Ramos (cell line): ENCODE measurements around the gene DCLRE1B.

ENCODE experiments used
- in situ Hi-C: fragments of 300-500 bp; cut with MboI; formaldehyde crosslinking; loops from one replicate; pipeline ENCODE4 v1.14.3; 2022; ENCODE audit warnings: low sequenced_read_pairs; ENCODE audit not compliant: unreplicated experiment

The DCLRE1B gene

DNA sequence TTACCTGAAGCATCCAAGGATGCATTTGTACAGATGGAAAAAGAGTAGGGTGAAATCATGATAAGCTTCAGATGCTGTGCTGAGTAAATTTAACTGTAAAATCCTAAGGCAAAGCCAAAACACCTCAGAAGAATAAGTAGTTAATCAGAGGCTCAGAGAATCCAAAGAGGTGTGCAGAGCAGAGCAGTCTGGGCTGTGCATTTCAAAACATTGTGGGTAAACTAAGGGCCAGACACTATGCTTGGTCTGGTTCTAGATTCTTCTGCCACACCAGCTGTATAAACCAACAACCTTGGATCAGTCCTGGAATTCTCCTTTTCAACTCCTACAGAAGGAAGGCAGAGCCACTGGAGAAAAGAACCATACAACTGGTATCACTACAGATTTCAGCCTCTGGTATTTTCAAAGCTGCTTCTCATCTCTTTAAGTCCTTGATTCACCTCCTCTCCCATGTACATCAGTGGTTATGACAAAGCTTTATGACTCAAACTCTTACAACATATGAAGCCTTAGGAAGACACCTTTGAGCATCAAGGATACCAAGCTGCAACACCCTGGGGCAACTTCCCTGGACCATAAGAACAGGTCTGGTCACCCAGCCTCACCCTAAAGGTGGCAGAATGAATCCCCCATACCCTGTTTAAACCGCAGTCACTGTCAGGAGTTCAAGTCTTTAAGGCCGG is 12.4 kb downstream of the DCLRE1B start:
- in situ Hi-C loops: no loop called here

DNA sequence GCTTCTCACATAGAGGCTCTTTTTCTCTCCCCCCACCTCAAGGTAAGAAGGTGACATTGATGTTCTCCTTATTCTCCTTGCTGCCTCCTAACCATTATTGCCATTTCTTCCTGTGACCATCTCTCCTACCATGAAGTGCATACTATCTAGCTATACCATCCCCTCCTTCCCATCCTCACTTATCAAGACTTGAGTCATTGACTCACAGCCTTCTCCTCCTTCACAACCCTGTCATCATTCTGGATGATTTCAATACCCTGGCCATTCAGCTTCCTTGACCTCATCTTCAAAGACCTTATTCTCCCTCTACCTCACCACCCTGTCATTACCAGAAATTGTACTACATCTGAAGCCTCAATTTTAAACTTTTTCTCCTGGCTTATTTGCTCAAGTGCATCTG is 13.1 kb downstream of the DCLRE1B start:
- in situ Hi-C loops: no loop called here

DNA sequence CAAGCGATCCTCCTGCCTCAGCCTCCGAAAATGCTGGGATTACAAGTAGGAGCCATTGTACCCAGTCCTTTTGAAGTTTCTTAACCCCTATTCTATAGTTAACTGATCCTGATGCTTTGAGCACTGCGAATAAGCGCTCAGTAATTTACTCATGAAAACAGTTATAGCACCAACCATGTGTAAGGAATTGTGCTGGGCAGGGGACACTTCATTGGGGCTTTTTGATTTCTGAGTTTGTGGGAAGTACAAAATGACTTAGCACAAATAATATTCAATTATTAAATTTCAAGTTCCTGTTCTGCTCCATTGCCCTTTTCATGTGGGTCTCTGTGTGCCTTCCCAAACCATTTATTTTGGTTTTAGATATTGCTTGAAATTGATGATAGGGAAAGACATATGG is 17.8 kb downstream of the DCLRE1B start:
- in situ Hi-C loops: no loop called here

GRCh38 chr1:113924473-113924872 is 19.3 kb downstream of the DCLRE1B start:
- in situ Hi-C loops: no loop called here

- in situ Hi-C loops: no loop called here
These were observed 23.2 kb downstream of the DCLRE1B start for GRCh38 chr1:113928187-113928930.

DNA sequence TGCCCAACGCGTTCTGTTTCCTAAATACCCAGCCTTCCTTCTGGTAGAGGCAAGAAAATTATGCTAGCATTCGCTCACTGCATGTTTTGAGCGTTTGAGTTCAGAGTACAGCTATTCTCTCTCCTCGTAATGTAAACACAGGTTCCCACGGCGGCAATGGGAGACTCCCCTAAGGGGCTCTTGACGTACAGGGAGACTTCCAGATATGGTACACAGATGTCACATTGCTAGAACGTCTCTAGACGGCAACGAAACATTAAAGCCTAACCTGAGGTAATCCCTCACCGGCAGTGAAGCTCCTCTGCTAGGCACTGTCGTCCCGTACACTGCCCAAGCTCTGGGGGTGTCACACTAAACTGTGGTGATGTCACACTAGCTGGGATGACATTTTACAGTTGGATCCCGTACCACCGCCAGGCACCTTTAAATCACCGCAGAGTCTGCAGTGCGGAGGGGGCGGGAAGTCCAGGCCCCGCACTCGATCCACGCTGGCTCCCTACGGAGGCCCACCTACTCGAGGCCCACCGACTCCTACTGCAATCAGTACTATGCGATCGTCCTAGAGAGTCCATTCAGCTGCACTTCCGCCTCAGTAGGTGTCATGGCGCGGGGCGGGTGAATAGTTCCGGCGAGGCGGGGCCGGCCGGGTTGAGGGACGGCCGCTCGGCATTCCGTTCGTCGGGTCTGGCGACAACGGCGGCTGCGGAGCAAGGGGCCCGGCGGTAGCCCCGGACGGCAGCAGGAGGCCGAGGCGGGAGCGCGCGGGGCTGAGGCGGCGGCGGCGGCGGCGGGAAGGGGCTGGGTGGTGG is 24.0 kb downstream of the DCLRE1B start, which contains the start of gene HIPK1:
TSS of gene HIPK1 (plus strand) at position 384 of the 809 bp plus-strand sequence.
- in situ Hi-C loops: no loop called here

- in situ Hi-C loops: no loop called here
These were observed 24.8 kb downstream of the DCLRE1B start for GRCh38 chr1:113929750-113930498.

- in situ Hi-C loops: no loop called here
These were observed 25.5 kb downstream of the DCLRE1B start for GRCh38 chr1:113930499-113931161.

GRCh38 chr1:113931451-113931851 is 26.3 kb downstream of the DCLRE1B start:
- in situ Hi-C loops: no loop called here

DNA sequence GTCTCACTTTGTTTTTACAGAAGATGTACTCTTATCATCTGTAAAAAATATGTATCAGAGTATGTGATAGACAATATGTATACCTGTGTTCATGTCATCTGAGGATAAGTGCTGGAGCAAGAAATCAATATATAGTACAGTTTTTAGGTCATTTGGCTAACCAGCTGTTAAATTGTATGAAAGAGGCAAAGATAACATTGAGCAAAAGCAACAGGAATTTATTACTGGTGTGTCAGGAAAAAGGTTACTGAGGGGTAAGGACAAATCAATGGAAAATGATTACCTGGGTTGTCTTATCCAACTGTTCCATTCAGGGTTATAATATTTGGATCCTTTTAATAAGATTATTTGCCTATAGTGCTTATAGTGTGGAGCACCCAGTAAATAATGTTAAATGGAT is 28.9 kb downstream of the DCLRE1B start:
- in situ Hi-C loops: no loop called here

DNA sequence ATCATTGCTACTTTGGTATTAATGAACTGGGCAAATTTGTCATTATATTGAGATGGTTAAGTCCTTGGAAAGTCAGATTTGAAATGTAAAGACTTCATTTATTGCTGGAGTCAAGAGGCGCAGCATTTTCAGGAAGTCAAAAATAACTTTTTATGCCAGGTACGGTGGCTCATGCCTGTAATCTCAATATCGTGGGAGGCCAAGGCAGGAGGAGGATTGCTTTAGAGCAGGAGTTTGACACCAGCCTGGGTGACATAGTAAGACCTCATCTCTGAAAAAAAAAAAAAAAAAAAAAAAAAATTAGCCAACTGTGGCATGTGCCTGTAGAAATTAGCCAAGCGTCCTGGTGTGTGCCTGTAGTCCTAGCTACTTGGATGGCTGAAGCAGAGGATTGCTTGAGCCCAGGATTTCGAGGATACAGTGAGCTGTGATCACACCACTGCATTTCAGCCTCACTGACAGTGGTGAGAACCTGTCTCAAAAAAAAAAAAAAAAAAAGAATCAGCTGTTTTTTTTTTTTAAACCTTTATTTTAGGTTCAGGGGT is 29.5 kb downstream of the DCLRE1B start:
- in situ Hi-C loops: no loop called here

GRCh38 chr1:113935176-113935575 is 30.1 kb downstream of the DCLRE1B start:
- in situ Hi-C loops: no loop called here

DNA sequence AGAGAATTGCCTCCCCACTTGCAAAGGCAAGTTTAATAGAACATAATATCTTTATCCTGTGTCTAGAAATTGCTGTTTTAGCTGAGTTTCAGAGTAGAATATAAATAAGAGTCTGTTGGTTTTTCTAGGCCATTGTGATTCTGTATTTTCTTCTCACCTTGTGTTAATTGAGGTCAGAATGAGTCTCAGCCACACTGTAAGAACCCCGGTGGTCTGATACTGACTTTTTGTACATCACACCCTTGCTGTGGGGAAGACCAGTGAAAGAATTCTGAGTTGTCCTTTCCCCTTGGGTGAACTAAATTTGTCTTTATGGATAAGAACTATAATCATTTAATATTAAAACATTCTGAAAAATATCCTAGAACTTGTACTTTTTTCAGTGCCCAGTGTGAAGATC is 30.8 kb downstream of the DCLRE1B start:
- in situ Hi-C loops: no loop called here

- in situ Hi-C loops: no loop called here
These were observed 32.0 kb downstream of the DCLRE1B start for GRCh38 chr1:113937146-113937545.

DNA sequence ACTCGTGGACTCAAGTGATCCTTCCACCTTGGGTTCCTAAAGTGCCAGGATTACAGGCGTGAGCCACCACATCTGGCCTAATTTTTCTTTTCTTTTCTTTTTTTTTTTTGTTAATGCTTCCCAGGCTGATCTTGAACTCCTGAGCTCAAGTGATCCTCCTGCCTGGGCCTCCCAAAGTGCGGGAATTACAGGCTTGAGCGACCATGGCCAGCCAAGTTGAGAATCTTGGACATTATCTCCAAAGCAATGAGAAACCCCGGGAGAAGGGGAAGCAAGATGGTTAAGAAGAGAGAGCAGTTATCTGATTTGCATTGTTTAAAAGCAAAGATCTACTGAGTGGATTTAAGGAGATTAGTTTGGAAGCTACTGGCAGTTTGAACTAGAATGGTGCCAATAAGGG is 33.1 kb downstream of the DCLRE1B start:
- in situ Hi-C loops: no loop called here

GRCh38 chr1:113940365-113941244 is 35.5 kb downstream of the DCLRE1B start:
- in situ Hi-C loops: no loop called here

- in situ Hi-C loops: no loop called here
These were observed 36.1 kb downstream of the DCLRE1B start for GRCh38 chr1:113941245-113941559.

- in situ Hi-C loops: no loop called here
These were observed 37.4 kb downstream of the DCLRE1B start for GRCh38 chr1:113942527-113942926.
